Transverse colon (tissue), 4 donors: Measurements from ENCODE around the gene EXOC1L. TPM values are rescaled to one million over a fixed set of nuclear protein-coding genes. Genes with fewer than 3 reads are reported as not detected.

Experiments
- DNase-seq: peaks from one replicate; pipeline ENCODE4 v3.0.0-alpha.2; 2019
- H3K27ac ChIP-seq, 4 donors: fragments of 200-600 bp; sonication (generic); 2 replicates each; pipeline ENCODE4 v1.5.1; 2016 to 2018; ENCODE audit warnings: inconsistent platforms in 4 of 4
- H3K27me3 ChIP-seq: fragments of 200-600 bp; sonication (generic); 2 replicates; pipeline ENCODE4 v1.5.1; 2017; ENCODE audit warnings: inconsistent platforms
- H3K36me3 ChIP-seq, 4 donors: fragments of 200-600 bp; sonication (generic); 2 replicates each; pipeline ENCODE4 v1.5.1; 2017 to 2019; ENCODE audit warnings: inconsistent platforms in 4 of 4
- H3K4me1 ChIP-seq, 4 donors: fragments of 200-600 bp; sonication (generic); 2 replicates each; pipeline ENCODE4 v1.5.1; 2017 to 2020; ENCODE audit warnings: inconsistent platforms in 4 of 4
- H3K4me3 ChIP-seq, 4 donors: fragments of 200-600 bp; sonication (generic); 1 replicate in 1 of 4; 2 replicates in 3 of 4; pipeline versions ENCODE4 v1.5.1 to v1.6.1; 2017 to 2019; ENCODE audit warnings: inconsistent platforms in 4 of 4
- H3K9me3 ChIP-seq, 2 donors: fragments of 200-600 bp; sonication (generic); 2 replicates each; pipeline ENCODE4 v1.5.1; 2017 to 2019; ENCODE audit warnings: inconsistent platforms in 2 of 2
- CTCF ChIP-seq, 5 experiments: fragments of 200-600 bp in 3 of 5; fragments of 450-650 bp in 2 of 5; sonication (generic) in 3 of 5; IDR thresholded peaks; 1 replicate in 2 of 5; 2 replicates in 3 of 5; pipeline ENCODE4 v1.5.1; 2016 to 2017; ENCODE audit warnings: antibody characterized with exemption in 5 of 5, inconsistent platforms in 3 of 5, mild to moderate bottlenecking in 2 of 5, moderate library complexity in 1 of 5
- EP300 ChIP-seq: sonication (generic); formaldehyde crosslinking; IDR thresholded peaks from one replicate; pipeline ENCODE4 v1.6.1; 2017; ENCODE audit warnings: antibody characterized with exemption, low read depth
- POLR2A ChIP-seq: fragments of 450-650 bp; IDR thresholded peaks from one replicate; pipeline ENCODE4 v1.6.1; 2016; ENCODE audit warnings: antibody characterized with exemption, mild to moderate bottlenecking, moderate library complexity
- POLR2AphosphoS5 ChIP-seq, 3 donors: sonication (generic); formaldehyde crosslinking; IDR thresholded peaks; one replicate each; pipeline ENCODE4 v1.6.1; 2016; ENCODE audit warnings: antibody characterized with exemption in 3 of 3
- whole genome bisulfite sequencing, 2 donors: methylation state at CpG; one replicate each; pipeline ENCODE4 v1.1.5; 2018; ENCODE audit warnings: low coverage in 1 of 2; 5-methylcytosine and 5-hydroxymethylcytosine counted together
- in situ Hi-C, 4 donors: fragments of 200-750 bp; cut with MboI; loops; one replicate each; pipeline versions ENCODE4 v1.15.0 to v1.15.1; 2017; ENCODE audit warnings: low sequenced_read_pairs in 3 of 4, low pct_ligation_motif_present in 1 of 4, low pct_unique_long_range_greater_than_20kb in 1 of 4
- intact Hi-C: fragments of 100-400 bp; cut with DNase I; formaldehyde crosslinking; loops from one replicate; pipeline ENCODE4 v1.15.1; 2023; ENCODE audit warnings: low total_unique reads
- total RNA-seq, 4 donors: library from RNA; depleted of rRNA; stranded (reverse); fragments of >200 nt; gene quantifications; one replicate each; pipeline ENCODE4 v1.1.0, GENCODE V29; 2016

The EXOC1L gene
- total RNA-seq, 4 donors from 2014 or later = not detected

GRCh38 chr4:55808186-55808585 lies 11.4 kb upstream of the EXOC1L start:
- Histone ChIP-seq H3K27me3 (no peaks in the 10 kb centered on the region), H3K9me3 (no peaks in the 10 kb centered on the region), H3K4me3 (no peak overlapping the region), H3K27ac (no peak overlapping the region), H3K36me3 (no peaks in the 10 kb centered on the region), H3K4me1 (no peaks in the 10 kb centered on the region)
- 40 to 42% methylated on average over 2 of the region's 2 CpGs for WGBS, 2 donors
- no peak for DNase-seq
- intact Hi-C loops (no loop called here), in situ Hi-C loops (loop anchor here in 1 of 4 donors (25.0 kb wide), 1 partner anchor 96 kb away; no protein-coding TSS in a partner anchor)
- no peak for TF ChIP-seq POLR2AphosphoS5 (IDR thresholded peaks at IDR 0.05)
- TF ChIP-seq EP300 = no peak
- TF ChIP-seq CTCF (IDR thresholded peaks at IDR 0.05) = no peak
- no peak for TF ChIP-seq POLR2A

- in situ Hi-C loops (loop anchor here in 1 of 4 donors (25.0 kb wide), 1 partner anchor 96 kb away; no protein-coding TSS in a partner anchor), intact Hi-C loops (no loop called here)
- TF ChIP-seq EP300 (no peak), CTCF (IDR thresholded peaks at IDR 0.05) (no peak), POLR2A (no peak), POLR2AphosphoS5 (IDR thresholded peaks at IDR 0.05) (no peak)
- Histone ChIP-seq H3K27me3 (no peaks in the 10 kb centered on the region), H3K36me3 (no peaks in the 10 kb centered on the region), H3K4me3 (no peak overlapping the region), H3K27ac (no peak overlapping the region), H3K9me3 (no peaks in the 10 kb centered on the region), H3K4me1 (no peaks in the 10 kb centered on the region)
- 58% methylated on average over 2 to 5 of the region's 5 CpGs for WGBS, 2 donors
- DNase-seq = no peak
These were observed 11.0 kb upstream of the EXOC1L start for GRCh38 chr4:55808632-55809031.

GRCh38 chr4:55817691-55818090 lies 1.9 kb upstream of the EXOC1L start:
- TF ChIP-seq POLR2A (no peak), EP300 (no peak), CTCF (IDR thresholded peaks at IDR 0.05) (no peak), POLR2AphosphoS5 (IDR thresholded peaks at IDR 0.05) (no peak)
- DNase-seq = no peak
- intact Hi-C loops (no loop called here), in situ Hi-C loops (loop anchor here in 1 of 4 donors (25.0 kb wide), 1 partner anchor 105 kb away; no protein-coding TSS in a partner anchor)
- H3K27me3 ChIP-seq = peaks cover 3% of the 10 kb centered on the region
- H3K36me3 ChIP-seq = no peaks in the 10 kb centered on the region
- H3K4me3 ChIP-seq = no peak overlapping the region
- no peaks in the 10 kb centered on the region for H3K9me3 ChIP-seq
- 80 to 90% methylated on average over 1 to 3 of the region's 3 CpGs for WGBS, 2 donors
- H3K27ac ChIP-seq = no peak overlapping the region
- no peaks in the 10 kb centered on the region for H3K4me1 ChIP-seq

- Histone ChIP-seq H3K9me3 (no peaks in the 10 kb centered on the region), H3K27me3 (peaks cover 3% of the 10 kb centered on the region), H3K27ac (no peak overlapping the region), H3K36me3 (no peaks in the 10 kb centered on the region), H3K4me3 (peak overlapping the region in 1 of 4 donors; percentile 23), H3K4me1 (no peaks in the 10 kb centered on the region)
- no peak for TF ChIP-seq EP300
- TF ChIP-seq POLR2AphosphoS5 (IDR thresholded peaks at IDR 0.05) = no peak
- no peak for TF ChIP-seq POLR2A
- no peak for TF ChIP-seq CTCF (IDR thresholded peaks at IDR 0.05)
- DNase-seq = no peak
- 34 to 44% methylated on average over 2 of the region's 2 CpGs for WGBS, 2 donors
- in situ Hi-C loops = loop anchor here in 1 of 4 donors (25.0 kb wide), 1 partner anchor 108 kb away; no protein-coding TSS in a partner anchor
- intact Hi-C loops = no loop called here
These were observed 689 bp downstream of the EXOC1L start for GRCh38 chr4:55820279-55820678.
